Gastrocnemius medialis (tissue), 4 donors: Measurements from ENCODE around the gene CMTM6.

Experiments used
- CTCF ChIP-seq, 5 experiments: fragments of 450-650 bp in 3 of 5; fragments of 200-600 bp in 2 of 5; sonication (generic) in 2 of 5; IDR thresholded peaks in 4 of 5; conservative IDR thresholded peaks in 1 of 5; 1 replicate in 4 of 5; 2 replicates in 1 of 5; pipeline ENCODE4 v1.5.1; 2016 to 2019; ENCODE audit warnings: antibody characterized with exemption in 5 of 5, mild to moderate bottlenecking in 3 of 5, moderate library complexity in 3 of 5
- POLR2A ChIP-seq, 2 donors: fragments of 450-650 bp; IDR thresholded peaks; one replicate each; pipeline ENCODE4 v1.6.1; 2017; ENCODE audit warnings: antibody characterized with exemption in 2 of 2, mild to moderate bottlenecking in 2 of 2, moderate library complexity in 2 of 2

- no peak for TF ChIP-seq CTCF (IDR thresholded peaks at IDR 0.05 in 4 of 5, conservative IDR thresholded peaks at IDR 0.05 in 1 of 5)
- no peak for TF ChIP-seq POLR2A (IDR thresholded peaks at IDR 0.05)
Measured at GRCh38 chr3:32454111-32454510, 48.5 kb downstream of the CMTM6 start.
